ENCODE measurements around the gene LMNA. TPM values are rescaled to one million over a fixed set of nuclear protein-coding genes. Genes with fewer than 3 reads are reported as not detected.

The LMNA gene
- total RNA-seq, 1 donor from 2014 or later, result 47.7 TPM

DNA sequence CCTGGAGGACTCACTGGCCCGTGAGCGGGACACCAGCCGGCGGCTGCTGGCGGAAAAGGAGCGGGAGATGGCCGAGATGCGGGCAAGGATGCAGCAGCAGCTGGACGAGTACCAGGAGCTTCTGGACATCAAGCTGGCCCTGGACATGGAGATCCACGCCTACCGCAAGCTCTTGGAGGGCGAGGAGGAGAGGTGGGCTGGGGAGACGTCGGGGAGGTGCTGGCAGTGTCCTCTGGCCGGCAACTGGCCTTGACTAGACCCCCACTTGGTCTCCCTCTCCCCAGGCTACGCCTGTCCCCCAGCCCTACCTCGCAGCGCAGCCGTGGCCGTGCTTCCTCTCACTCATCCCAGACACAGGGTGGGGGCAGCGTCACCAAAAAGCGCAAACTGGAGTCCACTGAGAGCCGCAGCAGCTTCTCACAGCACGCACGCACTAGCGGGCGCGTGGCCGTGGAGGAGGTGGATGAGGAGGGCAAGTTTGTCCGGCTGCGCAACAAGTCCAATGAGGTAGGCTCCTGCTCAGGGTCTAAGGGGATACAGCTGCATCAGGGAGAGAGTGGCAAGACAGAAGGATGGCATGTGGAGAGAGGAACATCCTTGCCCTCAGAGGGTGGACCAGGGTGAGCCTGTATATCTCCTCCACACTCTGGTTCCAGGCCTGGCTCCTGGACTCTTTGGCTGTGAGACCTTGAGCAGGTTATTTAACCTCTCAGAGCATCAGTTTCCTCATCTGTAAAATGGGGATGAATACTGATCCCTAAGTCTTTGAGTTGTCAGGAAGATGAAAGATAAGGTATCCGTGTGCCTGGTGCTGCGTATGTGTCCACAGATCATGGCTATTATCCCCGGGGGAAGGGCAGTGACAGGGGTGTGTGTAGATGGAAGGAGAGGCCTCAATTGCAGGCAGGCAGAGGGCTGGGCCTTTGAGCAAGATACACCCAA, 21.7 kb downstream of the LMNA start:
- TF ChIP-seq, protein P1, sequence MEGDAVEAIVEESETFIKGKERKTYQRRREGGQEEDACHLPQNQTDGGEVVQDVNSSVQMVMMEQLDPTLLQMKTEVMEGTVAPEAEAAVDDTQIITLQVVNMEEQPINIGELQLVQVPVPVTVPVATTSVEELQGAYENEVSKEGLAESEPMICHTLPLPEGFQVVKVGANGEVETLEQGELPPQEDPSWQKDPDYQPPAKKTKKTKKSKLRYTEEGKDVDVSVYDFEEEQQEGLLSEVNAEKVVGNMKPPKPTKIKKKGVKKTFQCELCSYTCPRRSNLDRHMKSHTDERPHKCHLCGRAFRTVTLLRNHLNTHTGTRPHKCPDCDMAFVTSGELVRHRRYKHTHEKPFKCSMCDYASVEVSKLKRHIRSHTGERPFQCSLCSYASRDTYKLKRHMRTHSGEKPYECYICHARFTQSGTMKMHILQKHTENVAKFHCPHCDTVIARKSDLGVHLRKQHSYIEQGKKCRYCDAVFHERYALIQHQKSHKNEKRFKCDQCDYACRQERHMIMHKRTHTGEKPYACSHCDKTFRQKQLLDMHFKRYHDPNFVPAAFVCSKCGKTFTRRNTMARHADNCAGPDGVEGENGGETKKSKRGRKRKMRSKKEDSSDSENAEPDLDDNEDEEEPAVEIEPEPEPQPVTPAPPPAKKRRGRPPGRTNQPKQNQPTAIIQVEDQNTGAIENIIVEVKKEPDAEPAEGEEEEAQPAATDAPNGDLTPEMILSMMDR (IDR thresholded peaks at IDR 0.05; ENCODE audit: partially characterized antibody, unreplicated experiment), result no peak
- Mint-ChIP-seq H3K4me1 (ENCODE audit: low read depth, unreplicated experiment) (no peaks in the 10 kb centered on the region), H3K27ac (ENCODE audit: unreplicated experiment) (no peak overlapping the region), H3K9me3 (ENCODE audit: unreplicated experiment) (peaks cover 2% of the 10 kb centered on the region), H3K27me3 (ENCODE audit: unreplicated experiment) (peaks cover 14% of the 10 kb centered on the region), H3K4me3 (ENCODE audit: unreplicated experiment) (no peak overlapping the region), H3K36me3 (ENCODE audit: unreplicated experiment) (no peaks in the 10 kb centered on the region)
- DNase-seq, result no peak

DNA sequence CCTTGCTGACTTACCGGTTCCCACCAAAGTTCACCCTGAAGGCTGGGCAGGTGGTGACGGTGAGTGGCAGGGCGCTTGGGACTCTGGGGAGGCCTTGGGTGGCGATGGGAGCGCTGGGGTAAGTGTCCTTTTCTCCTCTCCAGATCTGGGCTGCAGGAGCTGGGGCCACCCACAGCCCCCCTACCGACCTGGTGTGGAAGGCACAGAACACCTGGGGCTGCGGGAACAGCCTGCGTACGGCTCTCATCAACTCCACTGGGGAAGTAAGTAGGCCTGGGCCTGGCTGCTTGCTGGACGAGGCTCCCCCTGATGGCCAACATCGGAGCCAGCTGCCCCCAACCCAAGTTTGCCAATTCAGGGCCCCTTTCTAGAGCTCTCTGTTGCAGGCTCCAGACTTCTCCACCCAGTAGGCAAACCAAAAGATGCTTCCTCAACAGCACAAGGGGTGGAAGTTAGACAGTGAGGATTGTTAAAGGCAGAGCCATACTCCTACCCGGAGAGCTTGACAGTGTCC, 22.5 kb downstream of the LMNA start:
- Mint-ChIP-seq H3K4me3 (ENCODE audit: unreplicated experiment) (no peak overlapping the region), H3K27ac (ENCODE audit: unreplicated experiment) (no peak overlapping the region), H3K9me3 (ENCODE audit: unreplicated experiment) (peaks cover 2% of the 10 kb centered on the region), H3K4me1 (ENCODE audit: low read depth, unreplicated experiment) (no peaks in the 10 kb centered on the region), H3K27me3 (ENCODE audit: unreplicated experiment) (peaks cover 13% of the 10 kb centered on the region), H3K36me3 (ENCODE audit: unreplicated experiment) (no peaks in the 10 kb centered on the region)
- TF ChIP-seq, protein P1 (IDR thresholded peaks at IDR 0.05; ENCODE audit: partially characterized antibody, unreplicated experiment), result no peak
- DNase-seq, result no peak

DNA sequence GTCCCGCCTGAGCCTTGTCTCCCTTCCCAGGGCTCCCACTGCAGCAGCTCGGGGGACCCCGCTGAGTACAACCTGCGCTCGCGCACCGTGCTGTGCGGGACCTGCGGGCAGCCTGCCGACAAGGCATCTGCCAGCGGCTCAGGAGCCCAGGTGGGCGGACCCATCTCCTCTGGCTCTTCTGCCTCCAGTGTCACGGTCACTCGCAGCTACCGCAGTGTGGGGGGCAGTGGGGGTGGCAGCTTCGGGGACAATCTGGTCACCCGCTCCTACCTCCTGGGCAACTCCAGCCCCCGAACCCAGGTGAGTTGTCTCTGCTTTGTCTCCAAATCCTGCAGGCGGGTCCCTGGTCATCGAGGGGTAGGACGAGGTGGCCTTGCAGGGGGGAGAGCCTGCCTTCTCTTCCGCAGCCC, 24.0 kb downstream of the LMNA start:
- peaks cover 13% of the 10 kb centered on the region for H3K27me3 Mint-ChIP-seq (ENCODE audit: unreplicated experiment)
- H3K9me3 Mint-ChIP-seq (ENCODE audit: unreplicated experiment), result peaks cover 2% of the 10 kb centered on the region
- no peaks in the 10 kb centered on the region for H3K36me3 Mint-ChIP-seq (ENCODE audit: unreplicated experiment)
- no peak for DNase-seq
- no peaks in the 10 kb centered on the region for H3K4me1 Mint-ChIP-seq (ENCODE audit: low read depth, unreplicated experiment)
- H3K27ac Mint-ChIP-seq (ENCODE audit: unreplicated experiment), result no peak overlapping the region
- TF ChIP-seq, protein P1 (IDR thresholded peaks at IDR 0.05; ENCODE audit: partially characterized antibody, unreplicated experiment), result no peak
- no peak overlapping the region for H3K4me3 Mint-ChIP-seq (ENCODE audit: unreplicated experiment)

DNA sequence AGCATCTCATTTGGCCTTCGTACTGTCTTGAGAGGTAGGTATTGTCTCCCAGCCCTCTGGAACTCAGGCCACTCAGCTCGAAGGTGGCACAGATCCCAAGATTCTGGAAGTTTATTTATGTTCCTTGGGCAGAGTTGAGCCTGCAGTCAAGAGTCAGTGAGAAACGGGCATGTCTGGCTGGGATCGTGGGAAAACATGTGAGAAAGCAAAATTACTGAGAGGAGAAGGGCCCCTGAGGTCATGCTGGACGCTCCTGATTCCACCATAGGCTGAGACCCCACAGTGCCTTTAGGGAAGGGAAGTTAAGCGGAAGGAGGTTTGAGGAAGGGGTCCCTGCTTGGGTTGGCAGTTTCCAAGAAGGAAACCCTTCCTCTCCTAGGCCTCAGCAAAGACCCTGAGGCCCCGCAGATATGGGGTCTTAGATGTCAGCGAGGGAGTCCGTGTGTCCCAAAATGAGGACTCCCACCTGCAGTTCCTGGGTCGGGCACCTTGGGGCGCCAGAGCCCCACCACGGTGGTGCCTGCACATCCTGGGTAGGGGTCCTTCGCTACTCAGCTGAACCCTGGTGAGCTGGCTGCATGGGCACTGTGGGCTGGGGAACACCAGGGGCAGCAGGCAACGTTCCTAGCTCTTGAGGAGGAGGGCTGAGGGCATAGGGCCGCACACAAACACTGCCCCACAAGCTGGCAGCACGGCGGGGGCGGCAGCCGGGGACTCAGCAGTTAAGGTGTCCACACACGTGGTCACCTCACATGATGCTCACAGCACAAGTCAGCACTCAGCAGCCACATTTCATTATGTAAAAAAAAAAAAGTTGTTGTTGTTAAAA, 26.6 kb downstream of the LMNA start:
- H3K27me3 Mint-ChIP-seq (ENCODE audit: unreplicated experiment), result peaks cover 10% of the 10 kb centered on the region
- H3K9me3 Mint-ChIP-seq (ENCODE audit: unreplicated experiment), result no peaks in the 10 kb centered on the region
- TF ChIP-seq, protein P1 (IDR thresholded peaks at IDR 0.05; ENCODE audit: partially characterized antibody, unreplicated experiment), result peak; percentile 80
- peaks cover 1% of the 10 kb centered on the region for H3K4me1 Mint-ChIP-seq (ENCODE audit: low read depth, unreplicated experiment)
- H3K4me3 Mint-ChIP-seq (ENCODE audit: unreplicated experiment), result no peak overlapping the region
- H3K36me3 Mint-ChIP-seq (ENCODE audit: unreplicated experiment), result no peaks in the 10 kb centered on the region
- DNase-seq, result peak; percentile 88
- no peak overlapping the region for H3K27ac Mint-ChIP-seq (ENCODE audit: unreplicated experiment)
